Thoracic aorta (tissue), 2 donors: ENCODE data around the gene CSNK1D. TPM values are rescaled to one million over a fixed set of nuclear protein-coding genes. Genes with fewer than 3 reads are reported as not detected.
A peak's percentile ranks its signal among the peaks of the same experiment; 100 is the strongest.

Experiments
- ATAC-seq: fragments of 150-250 bp; one replicate; pipeline ENCODE4 v1.8.0; 2017; ENCODE audit warnings: low read depth; ENCODE audit not compliant: insufficient number of reproducible peaks, low FRiP score
- DNase-seq: peaks from one replicate; pipeline ENCODE4 v3.0.0-alpha.2; 2020; ENCODE audit warnings: low spot score
- H3K27ac ChIP-seq, 2 donors: fragments of 200-600 bp; sonication (generic); 1 replicate in 1 of 2; 2 replicates in 1 of 2; pipeline ENCODE4 v1.5.1; 2016; ENCODE audit warnings: mild to moderate bottlenecking in 2 of 2, moderate library complexity in 2 of 2
- H3K27me3 ChIP-seq: fragments of 200-600 bp; sonication (generic); replicated peaks from 2 replicates; pipeline ENCODE4 v1.6.0; 2016; ENCODE audit warnings: mild to moderate bottlenecking; ENCODE audit not compliant: insufficient read depth
- H3K36me3 ChIP-seq: fragments of 200-600 bp; sonication (generic); one replicate; pipeline ENCODE4 v1.5.1; 2016
- H3K4me1 ChIP-seq, 2 donors: fragments of 200-600 bp; sonication (generic); 1 replicate in 1 of 2; 2 replicates in 1 of 2; pipeline versions ENCODE4 v1.5.1 to v1.6.0; 2016; ENCODE audit warnings: low read depth in 2 of 2, mild to moderate bottlenecking in 1 of 2; ENCODE audit not compliant: control insufficient read depth in 1 of 2
- H3K4me3 ChIP-seq: fragments of 200-600 bp; sonication (generic); 2 replicates; pipeline ENCODE4 v1.5.1; 2016; ENCODE audit warnings: mild to moderate bottlenecking
- H3K9me3 ChIP-seq: fragments of 200-600 bp; sonication (generic); 2 replicates; pipeline ENCODE4 v1.5.1; 2016
- total RNA-seq, 2 donors: library from RNA; depleted of rRNA; stranded (reverse); fragments of >200 nt; gene quantifications; one replicate each; pipeline versions ENCODE4 v1.1.0 to v1.2.3, GENCODE V29; 2016
- TF ChIP-seq, protein P1 (sequence below): fragments of 200-600 bp; sonication (generic); IDR thresholded peaks from one replicate; pipeline ENCODE4 v1.5.1; 2019; ENCODE audit warnings: antibody characterized with exemption

CSNK1D gene
- total RNA-seq, 2 donors from 2014 or later, result 69.5 to 71.9 TPM

DNA sequence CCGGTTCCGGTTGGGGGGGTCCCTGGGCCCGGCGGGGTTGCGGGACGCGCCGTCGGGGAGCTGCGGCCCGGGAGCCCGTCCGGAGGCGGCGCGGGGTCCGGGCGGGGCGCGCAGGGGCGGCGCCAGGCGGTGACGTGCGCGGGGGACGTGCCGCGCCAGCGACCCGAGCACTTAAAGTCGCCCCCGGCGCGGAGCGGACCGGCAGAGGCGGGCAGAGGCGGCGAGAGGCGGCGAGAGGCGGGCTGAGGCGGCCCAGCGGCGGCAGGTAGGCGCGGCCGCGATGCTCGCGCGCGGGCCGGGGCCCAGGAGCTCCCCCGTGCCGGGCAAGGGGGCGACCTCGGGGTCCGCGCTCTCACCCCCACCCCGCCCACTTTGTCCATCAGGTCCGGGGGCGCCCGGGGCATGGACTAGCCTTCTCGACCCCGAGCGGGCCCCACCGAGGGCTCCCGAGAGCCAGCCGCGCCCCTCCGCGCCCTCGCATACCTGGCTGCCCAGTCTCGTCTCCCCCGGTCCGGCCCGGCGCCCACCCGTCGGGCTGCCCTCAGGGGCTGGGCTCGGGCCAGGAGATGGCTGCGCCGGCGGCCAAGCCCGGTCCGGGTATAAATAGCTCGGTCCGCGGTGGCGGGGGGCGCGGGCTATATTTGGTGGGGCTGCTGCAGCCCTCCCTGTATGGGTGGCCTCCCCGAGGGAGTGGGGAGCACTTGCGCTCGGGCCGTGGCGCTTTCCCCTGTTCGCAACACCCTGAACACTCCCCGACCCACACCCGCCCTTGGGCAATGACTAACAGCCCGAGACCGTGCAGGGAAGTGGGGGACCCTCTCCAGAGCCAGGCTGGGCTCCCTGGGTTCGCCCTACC lies 44.4 kb downstream of the CSNK1D start, which contains the start of gene SLC16A3:
SLC16A3 (plus strand) TSS at position 201 of the 856 bp plus-strand sequence. CDS start 6,967 bp downstream, outside the sequence.
- ATAC-seq, result no peak
- no peaks in the 10 kb centered on the region for H3K27me3 ChIP-seq
- no peaks in the 10 kb centered on the region for H3K36me3 ChIP-seq
- TF ChIP-seq, protein P1, sequence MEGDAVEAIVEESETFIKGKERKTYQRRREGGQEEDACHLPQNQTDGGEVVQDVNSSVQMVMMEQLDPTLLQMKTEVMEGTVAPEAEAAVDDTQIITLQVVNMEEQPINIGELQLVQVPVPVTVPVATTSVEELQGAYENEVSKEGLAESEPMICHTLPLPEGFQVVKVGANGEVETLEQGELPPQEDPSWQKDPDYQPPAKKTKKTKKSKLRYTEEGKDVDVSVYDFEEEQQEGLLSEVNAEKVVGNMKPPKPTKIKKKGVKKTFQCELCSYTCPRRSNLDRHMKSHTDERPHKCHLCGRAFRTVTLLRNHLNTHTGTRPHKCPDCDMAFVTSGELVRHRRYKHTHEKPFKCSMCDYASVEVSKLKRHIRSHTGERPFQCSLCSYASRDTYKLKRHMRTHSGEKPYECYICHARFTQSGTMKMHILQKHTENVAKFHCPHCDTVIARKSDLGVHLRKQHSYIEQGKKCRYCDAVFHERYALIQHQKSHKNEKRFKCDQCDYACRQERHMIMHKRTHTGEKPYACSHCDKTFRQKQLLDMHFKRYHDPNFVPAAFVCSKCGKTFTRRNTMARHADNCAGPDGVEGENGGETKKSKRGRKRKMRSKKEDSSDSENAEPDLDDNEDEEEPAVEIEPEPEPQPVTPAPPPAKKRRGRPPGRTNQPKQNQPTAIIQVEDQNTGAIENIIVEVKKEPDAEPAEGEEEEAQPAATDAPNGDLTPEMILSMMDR, result no peak
- DNase-seq, result no peak
- peaks cover 17 to 40% of the 10 kb centered on the region in 2 donors for H3K4me1 ChIP-seq
- no peaks in the 10 kb centered on the region for H3K9me3 ChIP-seq
- H3K27ac ChIP-seq, result peak within 1 kb of the TSS; percentile 71 to 86
- H3K4me3 ChIP-seq, result peak within 1 kb of the TSS; percentile 91

DNA sequence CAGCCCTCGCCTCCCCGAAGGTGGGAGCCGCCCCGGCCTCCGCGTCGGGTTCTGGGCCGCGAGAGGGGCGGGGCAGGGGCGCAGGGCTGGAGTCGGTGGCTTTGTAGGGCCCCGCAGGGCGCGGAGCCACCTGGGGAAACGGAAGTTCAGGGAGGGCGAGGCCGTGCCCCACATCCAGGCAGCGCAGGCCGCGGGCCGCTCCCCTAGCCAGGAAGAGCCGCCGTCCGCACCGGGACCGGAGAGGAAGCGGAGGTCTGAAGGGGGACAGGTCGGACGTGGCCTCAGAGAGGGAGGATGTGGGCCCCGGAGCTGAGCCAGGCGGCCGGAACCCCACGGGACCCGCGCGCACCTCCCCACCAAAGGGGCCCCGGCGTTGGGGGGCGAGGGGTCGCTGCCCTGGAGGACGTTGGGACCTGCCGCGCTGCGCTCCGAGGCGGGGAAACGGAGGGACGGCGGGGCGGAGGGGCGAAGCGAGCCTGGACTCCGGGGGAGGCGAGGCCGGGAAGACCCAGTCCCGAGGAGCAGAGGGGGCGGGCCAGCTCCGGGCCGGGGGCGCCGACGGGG lies 45.1 kb downstream of the CSNK1D start:
- peak overlapping the region; percentile 71 to 74 for H3K27ac ChIP-seq
- no peaks in the 10 kb centered on the region for H3K27me3 ChIP-seq
- TF ChIP-seq, protein P1, result no peak
- no peaks in the 10 kb centered on the region for H3K9me3 ChIP-seq
- no peaks in the 10 kb centered on the region for H3K36me3 ChIP-seq
- H3K4me1 ChIP-seq, result peaks cover 17 to 40% of the 10 kb centered on the region in 2 donors
- ATAC-seq (no peak), DNase-seq (no peak)
- H3K4me3 ChIP-seq, result peak overlapping the region; percentile 91

DNA sequence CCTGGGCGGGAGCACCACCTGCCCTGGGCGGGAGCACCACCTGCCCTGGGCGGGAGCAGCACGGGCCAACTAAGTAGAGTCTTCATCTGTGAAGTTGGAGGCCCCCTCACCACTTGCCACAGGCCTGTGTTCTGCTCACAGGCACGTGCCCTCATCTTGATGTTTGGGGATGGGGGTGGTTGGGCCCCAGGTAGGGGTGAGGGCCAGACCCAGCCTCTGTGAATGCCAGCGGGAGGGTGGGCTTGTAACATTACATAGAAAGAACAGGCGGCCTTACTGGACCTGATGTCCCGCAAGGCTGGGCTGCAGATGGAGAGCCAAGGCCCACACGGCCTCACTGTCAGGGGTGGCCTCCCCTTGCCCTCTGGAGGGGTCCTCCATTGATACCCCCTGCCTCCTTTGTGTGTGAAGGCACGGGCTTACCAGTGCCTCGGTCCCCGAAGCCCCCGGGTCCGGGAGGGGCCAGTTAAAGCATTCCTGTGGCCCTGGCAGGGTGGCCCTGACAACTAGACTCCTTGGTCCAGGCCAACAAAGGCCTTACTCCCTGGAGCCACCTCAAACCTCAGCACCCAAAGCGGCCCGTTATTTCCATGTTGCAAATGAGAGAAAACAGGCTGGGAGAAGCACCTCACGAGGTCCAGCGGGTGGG lies 45.7 kb downstream of the CSNK1D start:
- Histone ChIP-seq H3K27ac (peak overlapping the region; percentile 71 to 74), H3K36me3 (no peaks in the 10 kb centered on the region), H3K27me3 (no peaks in the 10 kb centered on the region), H3K4me3 (peak overlapping the region; percentile 91), H3K9me3 (no peaks in the 10 kb centered on the region), H3K4me1 (peaks cover 17 to 40% of the 10 kb centered on the region in 2 donors)
- ATAC-seq (no peak), DNase-seq (no peak)
- TF ChIP-seq, protein P1, result no peak

DNA sequence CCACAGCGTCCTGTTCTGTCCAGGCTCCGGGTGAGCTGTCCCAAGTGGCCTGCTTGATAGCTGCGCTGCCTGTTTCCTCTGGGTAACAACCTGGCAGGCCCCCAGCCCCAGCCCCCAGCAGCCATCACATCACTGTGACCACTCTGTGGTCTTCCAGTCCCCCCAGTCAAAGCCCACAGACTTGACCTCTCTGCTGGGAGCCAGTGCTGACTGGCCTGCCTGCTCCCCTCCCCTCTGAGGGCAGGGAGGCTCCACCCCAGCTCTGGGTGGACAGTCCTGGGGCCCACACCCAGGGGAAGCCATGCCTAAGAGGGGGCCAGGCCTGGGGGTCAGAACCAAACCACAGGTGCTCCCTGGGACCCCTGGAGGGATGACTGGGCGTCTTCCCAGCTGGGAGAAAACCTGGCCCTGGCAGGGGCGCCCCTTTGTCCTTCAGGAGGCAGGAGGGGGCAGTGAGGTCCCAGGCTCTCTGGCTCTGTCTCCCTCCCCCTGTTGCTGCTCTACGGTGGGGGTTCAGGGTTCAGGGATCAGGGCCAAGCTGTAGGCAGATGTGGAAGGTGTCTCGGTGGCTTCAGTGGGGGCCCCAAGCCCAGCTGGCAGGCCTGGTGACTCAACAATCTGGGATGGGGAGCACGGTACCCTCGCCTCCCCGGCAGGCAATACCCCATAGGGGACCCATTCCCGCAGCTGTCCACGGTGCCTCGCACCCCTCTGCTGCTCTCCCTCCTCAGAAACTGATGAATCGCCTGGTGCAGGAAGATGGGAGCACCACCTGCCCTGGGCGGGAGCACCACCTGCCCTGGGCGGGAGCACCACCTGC lies 46.5 kb downstream of the CSNK1D start:
- no peaks in the 10 kb centered on the region for H3K36me3 ChIP-seq
- no peaks in the 10 kb centered on the region for H3K27me3 ChIP-seq
- peaks cover 12 to 35% of the 10 kb centered on the region in 2 donors for H3K4me1 ChIP-seq
- H3K9me3 ChIP-seq, result no peaks in the 10 kb centered on the region
- no peak for DNase-seq
- H3K4me3 ChIP-seq, result no peak overlapping the region
- TF ChIP-seq, protein P1, result no peak
- ATAC-seq, result no peak
- H3K27ac ChIP-seq, result no peak overlapping the region
